ENCODE data around the gene PCDHB6. TPM values are rescaled to one million over a fixed set of nuclear protein-coding genes. Genes with fewer than 3 reads are reported as not detected.

The PCDHB6 gene
- total RNA-seq, 1 donor from 2014 or later, result 0.17 TPM

Other genes with a start within 250 kb of the PCDHB6 start
- gene PCDHAC1, start 223.8 kb upstream of the PCDHB6 start, total RNA-seq, result under 0.01 and 0.17 TPM in 2 replicates
- 0.28 and 0.34 TPM in 2 replicates for gene PCDHAC2, start 183.6 kb upstream of the PCDHB6 start, total RNA-seq
- not detected in 2 replicates for gene PCDHB1, start 98.7 kb upstream of the PCDHB6 start, total RNA-seq
- gene PCDHB2, start 55.4 kb upstream of the PCDHB6 start, total RNA-seq, result 0.88 and 1.4 TPM in 2 replicates
- 0.51 TPM in 2 replicates for gene PCDHB3, start 49.6 kb upstream of the PCDHB6 start, total RNA-seq
- 0.17 and 0.19 TPM in 2 replicates for gene PCDHB4, start 28.2 kb upstream of the PCDHB6 start, total RNA-seq
- 1.2 and 1.7 TPM in 2 replicates for gene PCDHB5, start 14.9 kb upstream of the PCDHB6 start, total RNA-seq
- 0.68 and 0.74 TPM in 2 replicates for gene PCDHB7, start 22.6 kb downstream of the PCDHB6 start, total RNA-seq
- 0.14 and 0.34 TPM in 2 replicates for gene PCDHB8, start 27.7 kb downstream of the PCDHB6 start, total RNA-seq
- gene PCDHB16, start 32.3 kb downstream of the PCDHB6 start, total RNA-seq, result 0.17 and 0.23 TPM in 2 replicates
- gene PCDHB9, start 37.1 kb downstream of the PCDHB6 start, total RNA-seq, result 0.14 and 0.17 TPM in 2 replicates
- 0.51 and 0.70 TPM in 2 replicates for gene PCDHB10, start 42.3 kb downstream of the PCDHB6 start, total RNA-seq
- 0.17 and 0.19 TPM in 2 replicates for gene PCDHB11, start 49.6 kb downstream of the PCDHB6 start, total RNA-seq
- gene PCDHB12, start 58.7 kb downstream of the PCDHB6 start, total RNA-seq, result 0.47 and 0.68 TPM in 2 replicates
- gene PCDHB13, start 63.9 kb downstream of the PCDHB6 start, total RNA-seq, result 1.4 TPM in 2 replicates
- gene PCDHB14, start 73.3 kb downstream of the PCDHB6 start, total RNA-seq, result 0.98 and 1.0 TPM in 2 replicates
- gene PCDHB15, start 95.3 kb downstream of the PCDHB6 start, total RNA-seq, result 0.65 and 1.0 TPM in 2 replicates
- 0.09 and 0.34 TPM in 2 replicates for gene SLC25A2, start 154.0 kb downstream of the PCDHB6 start, total RNA-seq
- gene TAF7, start 170.7 kb downstream of the PCDHB6 start, total RNA-seq, result 60.6 and 78.3 TPM in 2 replicates
- gene PCDHGA1, start 180.5 kb downstream of the PCDHB6 start, total RNA-seq, result 0.33 and 0.34 TPM in 2 replicates
- gene PCDHGA2, start 188.7 kb downstream of the PCDHB6 start, total RNA-seq, result 1.4 TPM in 2 replicates
- gene PCDHGA3, start 193.8 kb downstream of the PCDHB6 start, total RNA-seq, result 0.70 and 1.2 TPM in 2 replicates
- 1.4 and 1.5 TPM in 2 replicates for gene PCDHGB1, start 200.0 kb downstream of the PCDHB6 start, total RNA-seq
- 2.2 and 3.4 TPM in 2 replicates for gene PCDHGA4, start 205.0 kb downstream of the PCDHB6 start, total RNA-seq
- gene PCDHGB2, start 209.9 kb downstream of the PCDHB6 start, total RNA-seq, result 0.51 and 1.7 TPM in 2 replicates
- 0.74 and 0.85 TPM in 2 replicates for gene PCDHGA5, start 214.1 kb downstream of the PCDHB6 start, total RNA-seq
- 3.6 and 3.7 TPM in 2 replicates for gene PCDHGB3, start 220.2 kb downstream of the PCDHB6 start, total RNA-seq
- 2.2 TPM in 2 replicates for gene PCDHGA6, start 223.8 kb downstream of the PCDHB6 start, total RNA-seq
- gene PCDHGA7, start 232.7 kb downstream of the PCDHB6 start, total RNA-seq, result 1.0 and 1.3 TPM in 2 replicates
- gene PCDHGB4, start 237.6 kb downstream of the PCDHB6 start, total RNA-seq, result 11.3 and 14.5 TPM in 2 replicates
- gene PCDHGA8, start 242.6 kb downstream of the PCDHB6 start, total RNA-seq, result 0.74 and 1.4 TPM in 2 replicates
- 11.9 and 16.7 TPM in 2 replicates for gene PCDHGB5, start 247.9 kb downstream of the PCDHB6 start, total RNA-seq

Data from dermis blood vessel endothelial cell (primary cell).